HL-60/S4 treated with retinoic acid at 250 ng/mL for 4 days and 3 days (cell line): ENCODE results near the gene SLA2.
"Not testable (repeated sequence)": the region's sequence is repeated elsewhere in the genome, so short reads cannot be mapped to it uniquely, and the experiment has no call there.

Experiments used
- in situ Hi-C: fragments of 300-500 bp; cut with MboI; formaldehyde crosslinking; loops from 2 replicates; pipeline ENCODE4 v1.7.0; 2022; ENCODE audit warnings: low sequenced_read_pairs

Gene SLA2

DNA sequence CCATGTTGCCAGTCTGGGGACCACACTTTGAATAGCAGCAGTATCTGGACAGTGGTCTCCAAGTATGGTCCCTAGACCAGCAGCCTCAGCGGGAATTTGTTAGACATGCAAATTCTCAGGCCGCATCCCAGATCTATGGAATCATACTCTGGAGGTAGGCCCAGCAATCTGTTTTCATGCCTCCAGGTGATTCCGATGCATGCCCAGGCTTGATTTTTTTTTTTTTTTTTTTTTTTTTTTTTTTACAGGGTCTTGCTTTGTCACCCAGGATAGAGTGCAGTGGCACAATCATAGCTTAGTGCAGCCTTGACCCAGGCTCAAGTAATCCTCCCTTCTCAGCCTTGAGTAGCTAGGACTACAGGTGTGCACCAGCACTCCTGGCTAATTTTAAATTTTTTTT is 682 bp upstream of the SLA2 start:
- in situ Hi-C loops = no loop called here

DNA sequence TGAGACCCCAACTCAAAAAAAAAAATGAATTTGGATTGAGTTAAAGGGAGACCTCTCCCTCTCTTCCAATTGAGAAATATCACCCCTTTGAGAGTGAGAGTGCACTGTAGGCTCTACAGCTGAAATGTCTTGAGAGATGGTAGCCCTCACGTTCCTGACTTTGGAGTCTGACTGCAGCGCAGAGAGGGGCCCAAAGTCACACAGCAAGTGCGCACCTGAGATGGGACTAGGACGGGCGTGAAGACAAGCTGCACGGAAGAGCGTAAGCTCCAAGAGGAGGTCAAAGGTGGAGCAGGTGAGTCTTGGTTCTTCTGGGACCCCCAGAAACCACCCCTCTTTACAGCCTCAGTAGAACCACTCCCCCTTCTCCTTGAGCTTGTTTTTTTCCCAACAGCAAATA is 643 bp downstream of the SLA2 start:
- in situ Hi-C loops = no loop called here

DNA sequence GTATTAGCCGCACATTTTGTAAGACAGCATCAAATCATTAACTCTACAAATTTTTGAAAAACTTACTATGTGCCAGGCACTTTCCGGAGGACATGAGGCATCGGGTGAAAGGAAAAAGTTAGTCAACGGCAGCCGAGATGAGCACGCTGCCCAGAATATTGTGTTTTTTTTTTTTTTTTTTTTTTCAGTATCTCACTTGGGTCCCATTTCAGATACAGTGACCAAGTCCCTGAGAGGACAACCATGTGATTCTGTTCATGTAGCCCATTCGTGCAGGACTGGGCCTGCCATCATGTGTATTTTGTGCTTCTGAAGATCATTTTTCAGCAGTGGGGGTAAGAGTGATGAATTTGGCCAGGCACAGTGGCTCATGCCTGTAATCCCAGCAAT is 1.3 kb downstream of the SLA2 start:
- in situ Hi-C loops = no loop called here

DNA sequence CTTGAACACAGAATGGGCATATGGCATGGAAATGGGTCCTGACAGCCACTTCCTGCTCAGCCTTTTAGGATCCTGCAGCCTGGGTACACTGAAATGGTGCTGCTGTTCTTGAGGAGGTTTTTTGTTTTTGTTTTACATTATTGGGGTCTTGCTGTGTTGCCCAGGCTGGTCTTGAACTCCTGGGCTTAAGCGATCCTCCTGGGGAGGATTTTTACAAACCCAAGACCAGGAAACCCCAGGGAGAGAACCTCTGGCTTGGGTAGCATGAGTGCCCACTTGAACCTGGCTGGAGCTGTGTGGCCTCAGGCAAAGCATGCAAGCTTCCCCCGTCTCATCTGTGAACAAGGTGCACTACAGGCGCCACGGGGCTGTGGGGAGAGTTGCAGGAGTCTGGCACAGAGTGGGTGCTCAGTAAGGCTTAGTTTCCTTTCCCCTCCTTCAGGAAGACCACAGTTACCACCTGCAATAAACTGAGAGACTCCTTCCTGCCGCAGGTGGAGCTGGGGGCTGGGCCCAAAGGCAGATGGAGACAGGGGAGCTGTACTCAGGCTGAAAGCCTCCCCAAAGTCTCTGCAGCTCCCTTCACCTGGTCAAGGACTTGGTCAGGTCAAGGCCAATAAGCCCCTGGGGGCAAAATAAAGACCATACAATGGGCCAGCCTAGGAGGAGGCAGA is 1.8 kb downstream of the SLA2 start:
- in situ Hi-C loops = no loop called here

DNA sequence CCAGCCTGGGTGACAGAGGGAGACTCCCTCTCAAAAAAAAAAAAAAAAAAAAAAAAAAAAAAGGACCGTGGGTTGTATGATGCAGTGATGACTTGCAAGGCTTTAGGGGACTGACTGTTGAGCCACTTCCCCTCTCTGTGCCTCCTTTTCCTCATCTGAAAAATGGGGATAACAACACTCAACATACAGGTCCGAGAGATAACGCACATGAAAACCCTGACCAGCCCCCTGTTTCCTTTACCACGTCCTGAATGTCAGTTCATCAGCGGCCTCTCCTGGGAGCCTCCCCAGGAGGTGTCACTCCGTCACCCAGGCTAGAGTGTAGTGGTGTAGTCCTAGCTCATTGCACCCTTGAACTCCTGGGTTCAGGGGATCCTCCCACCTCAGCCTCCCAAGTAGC is 3.9 kb downstream of the SLA2 start:
- in situ Hi-C loops = no loop called here

DNA sequence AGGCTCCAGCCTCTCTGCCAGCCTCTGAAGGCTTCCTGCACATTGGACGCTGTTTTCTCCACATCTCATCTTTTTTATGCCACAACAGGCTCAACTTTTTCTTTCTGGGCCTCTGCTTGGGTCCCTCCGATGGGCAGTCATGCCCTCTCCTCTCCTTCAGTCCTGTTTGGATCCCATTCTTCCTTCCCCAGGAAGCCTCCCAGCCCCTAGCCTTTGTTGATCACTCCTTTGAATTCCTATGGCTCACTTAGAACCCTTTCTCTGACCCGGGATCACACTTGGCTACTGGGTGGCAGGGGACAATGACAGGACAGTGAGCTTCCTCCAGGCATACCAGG is 4.5 kb downstream of the SLA2 start:
- in situ Hi-C loops = no loop called here

DNA sequence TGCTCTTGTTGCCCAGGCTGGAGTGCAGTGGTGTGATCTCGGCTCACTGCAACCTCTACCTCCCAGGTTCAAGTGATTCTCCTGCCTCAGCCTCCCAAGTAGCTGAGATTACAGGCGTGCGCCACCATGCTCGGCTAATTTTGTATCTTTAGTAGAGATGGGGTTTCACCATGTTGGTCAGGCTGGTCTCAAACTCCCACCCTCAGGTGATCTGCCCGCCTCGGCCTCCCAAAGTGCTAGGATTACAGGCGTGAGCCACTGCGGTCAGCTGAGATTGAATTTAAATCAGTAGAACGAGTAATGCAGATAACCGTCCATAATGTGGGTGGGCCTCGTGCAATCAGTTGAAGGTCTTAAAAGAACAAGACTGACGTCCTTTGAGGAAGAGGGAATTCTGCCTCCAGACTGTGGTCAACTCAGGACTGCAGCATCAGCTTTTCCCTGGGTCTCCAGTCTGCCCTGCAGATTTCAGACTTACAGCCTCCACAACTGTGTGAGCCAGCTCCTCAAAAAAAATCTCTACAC is 7.1 kb downstream of the SLA2 start:
- in situ Hi-C loops = not testable (repeated sequence)

DNA sequence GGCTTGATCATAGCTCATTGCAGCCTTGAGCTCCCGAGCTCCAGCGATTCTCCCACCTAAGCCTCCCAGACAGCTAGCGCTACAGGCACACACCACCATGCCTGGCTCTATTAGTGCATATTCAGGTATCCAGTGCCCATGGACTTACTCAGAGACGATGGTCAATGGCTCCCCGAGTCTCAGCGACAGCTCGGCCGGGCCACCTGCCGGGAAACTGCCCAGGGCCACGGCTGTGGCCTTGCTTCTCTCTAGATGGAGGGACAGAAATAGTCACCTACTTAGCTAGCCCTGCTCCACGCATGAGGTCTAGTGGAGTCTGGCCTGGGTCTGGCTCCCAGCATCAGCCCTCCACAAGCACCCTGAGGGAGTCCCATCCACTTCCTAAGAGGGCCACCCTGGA is 11.7 kb downstream of the SLA2 start:
- in situ Hi-C loops = no loop called here

DNA sequence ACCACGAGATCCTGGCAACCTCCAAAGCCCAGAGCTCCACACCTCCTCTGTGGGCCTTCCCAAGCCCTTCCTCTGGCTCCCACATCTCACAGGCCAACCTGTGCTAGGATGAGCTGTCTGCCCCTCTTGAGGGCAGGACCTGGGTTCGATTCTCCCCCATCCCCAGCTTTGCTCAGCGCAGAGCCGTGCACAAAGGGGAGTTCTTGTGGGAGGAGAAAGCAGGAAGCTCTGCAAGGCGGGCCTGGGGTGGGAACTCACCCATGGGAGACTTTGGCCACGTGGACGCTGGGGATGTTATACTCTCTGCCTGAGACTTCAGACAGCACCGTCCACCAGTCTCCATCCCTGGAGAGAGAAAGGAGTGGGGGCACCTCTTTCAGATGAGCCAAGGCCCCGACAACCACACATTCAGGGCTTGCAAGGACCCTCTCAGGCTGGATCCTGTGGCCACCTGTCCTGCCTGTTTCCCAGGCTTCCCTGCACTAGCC is 12.7 kb downstream of the SLA2 start:
- in situ Hi-C loops = no loop called here

DNA sequence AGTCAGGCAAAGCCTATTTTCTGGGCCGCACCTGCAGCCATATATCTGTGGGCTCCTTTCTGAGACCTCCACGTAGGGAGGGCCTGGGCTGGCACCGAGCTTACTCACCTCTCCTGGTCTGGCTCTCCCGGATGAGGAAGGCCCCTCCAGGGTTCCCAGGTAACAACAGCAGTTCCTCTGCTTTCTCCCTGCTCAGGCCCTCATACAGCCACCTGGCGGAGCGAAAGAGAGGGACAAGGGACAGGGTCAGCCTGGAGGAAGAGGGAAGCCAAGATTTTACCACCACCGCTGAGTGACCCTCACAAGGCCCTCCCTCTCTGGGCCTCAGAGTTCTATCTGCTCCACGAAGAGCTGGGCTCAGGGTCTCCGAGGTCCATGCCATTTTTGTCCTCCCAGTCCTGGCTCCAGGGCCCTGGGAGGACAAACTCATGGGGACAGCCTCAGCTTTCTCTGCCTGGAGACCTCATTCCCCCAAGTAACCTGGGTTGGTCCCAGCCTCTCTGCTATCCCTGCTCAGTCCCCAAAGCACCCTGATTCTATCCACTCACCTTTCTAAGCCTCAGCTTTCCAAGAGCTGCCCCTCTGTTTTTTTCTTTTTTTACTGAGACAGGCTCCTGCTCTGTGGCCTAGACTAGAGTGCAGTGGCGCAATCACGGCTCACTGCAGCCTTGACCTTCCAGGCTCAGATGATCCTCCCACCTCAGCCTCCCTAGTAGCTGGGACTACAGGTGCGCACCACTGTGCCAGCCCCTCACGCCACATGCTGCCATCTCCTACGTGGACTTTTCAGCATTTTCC is 13.3 kb downstream of the SLA2 start:
- in situ Hi-C loops = no loop called here

DNA sequence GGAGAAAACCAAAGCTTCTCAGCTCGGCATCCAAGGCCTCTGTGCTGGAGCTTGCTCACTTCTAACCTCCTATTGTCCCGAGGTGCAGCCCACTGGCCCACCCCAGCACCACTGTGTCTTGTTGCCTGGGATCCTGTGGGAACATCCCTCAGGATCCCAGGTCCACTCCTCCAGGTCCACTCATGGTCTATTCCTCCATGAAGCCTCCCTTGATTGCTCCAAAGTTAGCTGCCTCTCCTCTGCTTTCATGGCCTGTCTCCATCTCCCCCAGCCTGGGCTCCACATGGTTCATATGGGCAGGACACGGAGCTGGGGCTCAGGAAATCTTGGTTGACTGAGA is 13.9 kb downstream of the SLA2 start:
- in situ Hi-C loops = no loop called here

DNA sequence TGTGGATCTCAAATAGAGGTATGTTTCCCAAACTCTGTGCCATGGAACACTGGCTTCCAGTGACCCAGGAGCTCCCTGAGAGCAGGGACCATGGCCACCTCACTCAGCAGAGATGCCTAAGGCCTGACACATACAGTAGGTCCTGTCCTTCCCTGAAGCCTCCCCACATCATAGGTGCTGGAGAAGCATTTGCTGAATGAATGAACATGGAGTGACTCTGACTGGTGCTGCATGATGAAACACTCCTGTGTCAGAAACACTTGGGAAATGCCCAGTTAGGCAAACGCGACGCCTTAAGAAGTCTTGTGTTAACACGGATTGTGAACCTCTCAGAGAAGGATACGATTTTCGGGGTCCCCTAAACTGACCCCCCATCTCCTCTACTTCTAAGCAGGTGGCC is 14.3 kb downstream of the SLA2 start:
- in situ Hi-C loops = no loop called here

DNA sequence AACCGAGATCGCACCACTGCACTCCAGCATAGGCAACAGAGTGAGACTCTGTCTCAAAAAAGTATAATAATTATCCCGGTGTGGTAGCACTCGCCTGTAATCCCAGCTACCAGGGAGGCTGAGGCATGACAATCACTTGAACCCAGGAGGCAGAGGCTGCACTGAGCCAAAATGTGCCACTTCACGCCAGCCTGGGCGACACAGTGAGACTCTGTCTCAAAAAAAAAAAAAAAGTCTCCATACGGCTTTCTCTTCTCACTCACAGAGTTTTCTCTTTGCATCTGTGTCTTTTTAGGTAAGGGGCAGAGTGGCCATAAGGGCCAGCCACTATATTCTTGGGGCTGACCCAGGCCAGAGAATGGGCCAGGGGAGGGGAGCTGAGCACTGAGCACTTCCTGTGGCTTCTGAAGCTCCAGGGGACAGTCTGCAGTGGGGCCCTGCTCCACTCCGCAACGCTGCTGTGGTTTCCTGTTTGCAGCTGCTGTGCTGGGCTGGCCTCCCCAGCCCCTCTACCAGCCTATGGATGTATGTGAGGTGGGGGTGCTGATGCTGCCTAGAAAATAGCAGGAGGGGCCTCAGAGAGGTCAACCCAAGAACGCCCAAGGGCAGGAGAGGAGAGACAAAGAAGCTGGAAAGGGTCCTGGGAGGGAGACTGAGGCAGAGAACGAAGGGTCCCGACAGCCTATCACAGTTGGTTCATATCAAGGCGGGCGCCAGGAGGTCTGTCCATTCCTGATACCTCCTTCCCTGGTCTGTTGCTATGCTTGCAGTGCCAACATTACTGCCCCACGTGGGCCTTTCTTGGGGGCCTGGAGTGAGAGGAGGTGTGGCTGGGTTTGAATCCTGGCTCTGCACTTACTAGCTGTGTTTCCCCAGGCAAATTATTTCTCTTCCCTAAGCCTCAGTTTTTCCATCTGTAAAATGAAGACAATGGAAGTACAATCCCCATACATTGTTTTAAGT is 16.0 kb downstream of the SLA2 start:
- in situ Hi-C loops = no loop called here

DNA sequence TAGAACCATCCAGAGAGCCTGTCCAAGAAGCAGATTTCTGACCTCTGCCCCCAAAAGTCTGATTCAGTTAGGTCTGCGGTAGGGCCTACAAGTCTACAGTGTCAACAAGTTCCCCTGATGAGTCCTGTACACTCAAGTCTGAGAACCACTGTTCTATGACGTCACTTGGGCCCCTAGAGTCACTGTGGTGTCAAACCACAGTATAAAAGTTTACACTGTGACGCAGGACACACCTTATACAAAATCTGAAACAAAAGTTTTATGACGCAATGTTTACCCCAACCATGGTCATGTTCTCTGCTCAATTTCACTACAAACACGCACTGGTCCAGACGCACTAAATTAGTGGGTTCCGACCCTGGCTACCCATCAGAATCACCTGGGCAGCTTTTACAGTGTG is 17.9 kb downstream of the SLA2 start:
- in situ Hi-C loops = no loop called here

DNA sequence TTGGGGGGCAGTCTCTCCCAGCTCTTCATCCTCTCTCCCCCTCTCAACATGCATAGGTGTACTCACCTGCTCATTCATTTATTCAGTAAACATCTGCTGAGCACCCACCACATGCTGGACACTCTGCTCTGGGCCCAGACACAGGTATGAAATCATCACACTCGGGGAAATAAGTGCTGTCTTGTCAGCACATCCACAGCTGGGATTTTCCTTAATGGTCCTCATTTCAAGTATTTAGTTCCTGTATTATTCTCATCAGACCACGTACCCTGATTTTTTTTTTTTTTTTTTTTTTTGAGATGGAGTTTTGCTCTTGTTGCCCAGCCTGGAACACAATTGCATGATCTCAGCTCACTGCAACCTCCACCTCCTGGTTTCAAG is 21.1 kb downstream of the SLA2 start:
- in situ Hi-C loops = no loop called here

DNA sequence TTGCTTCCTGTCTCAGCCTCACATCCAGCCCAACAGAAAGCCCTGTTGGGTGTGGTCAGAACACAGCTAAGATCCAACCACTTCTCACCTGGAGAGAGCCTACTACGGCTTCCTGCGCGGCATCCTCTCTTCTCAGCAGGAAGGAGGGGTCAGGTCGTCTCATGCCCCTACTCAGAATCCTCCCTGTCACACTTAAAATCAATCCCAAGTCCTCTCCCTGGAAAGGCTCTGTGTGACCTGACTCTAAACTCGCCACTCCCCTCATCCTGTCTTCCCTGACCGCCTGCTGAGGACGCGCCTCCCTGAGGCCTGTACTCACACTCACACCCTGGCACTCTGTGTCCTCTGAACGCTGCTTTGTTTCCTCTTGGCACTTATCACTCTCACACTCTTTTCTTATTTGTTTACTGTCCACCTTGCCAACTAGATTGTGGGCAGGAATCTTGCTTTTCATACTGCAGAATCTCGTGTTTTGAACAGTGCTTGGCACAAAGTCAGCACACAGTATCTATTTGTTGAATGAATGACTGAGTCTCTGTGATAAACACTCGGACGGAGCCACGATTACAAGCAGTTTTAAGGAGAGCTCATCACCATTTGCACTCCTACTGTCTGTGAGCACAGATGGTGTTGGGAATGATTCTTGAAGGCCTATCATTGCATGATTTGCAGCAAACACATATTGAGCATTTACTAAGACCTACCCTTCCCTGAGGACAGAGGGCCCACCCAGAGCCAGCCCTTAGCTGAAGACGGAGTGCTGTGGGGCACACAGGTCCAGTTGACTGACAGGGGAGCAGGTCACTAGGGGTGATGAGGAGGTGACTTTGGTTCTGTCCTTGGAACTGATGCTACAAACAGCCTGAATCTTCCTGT is 21.7 kb downstream of the SLA2 start:
- in situ Hi-C loops = no loop called here

DNA sequence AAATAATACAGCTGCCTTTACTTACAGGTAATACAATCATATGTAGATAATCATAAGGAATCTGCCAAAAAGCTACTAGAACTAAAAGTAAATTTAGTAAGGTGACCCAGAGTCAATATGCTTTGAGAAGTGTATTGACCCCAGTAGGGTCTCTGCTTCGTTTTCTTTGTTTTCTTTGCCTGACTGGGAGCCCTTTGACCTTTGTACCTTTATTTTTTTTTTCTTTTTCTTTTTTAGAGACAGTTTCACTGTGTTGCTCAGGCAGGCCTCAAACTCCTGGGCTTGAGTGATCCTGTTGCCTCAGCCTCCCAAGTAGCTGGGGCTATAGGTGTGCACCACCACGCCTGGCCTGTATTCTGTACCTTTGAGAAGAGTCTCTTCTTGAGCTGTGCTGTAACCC is 22.6 kb downstream of the SLA2 start:
- in situ Hi-C loops = no loop called here

DNA sequence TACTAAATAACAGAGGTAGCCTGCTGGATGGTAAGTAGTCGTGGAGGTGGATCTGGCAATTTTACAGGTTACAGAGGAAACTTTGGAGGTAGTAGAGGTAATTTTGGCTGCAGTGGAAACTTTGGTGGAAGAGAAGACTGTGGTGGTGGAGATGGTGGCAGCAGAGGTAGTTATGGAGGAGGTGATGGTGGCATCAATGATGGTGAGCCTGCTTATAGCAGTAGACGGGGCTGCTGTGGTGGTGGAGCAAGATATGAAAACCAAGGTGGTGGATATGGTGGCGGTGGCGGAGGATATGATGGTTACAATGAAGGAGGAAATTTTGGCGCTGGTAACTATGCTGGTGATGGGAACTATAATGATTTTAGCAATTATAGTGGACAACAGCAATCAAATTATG is 25.1 kb downstream of the SLA2 start:
- in situ Hi-C loops = no loop called here

DNA sequence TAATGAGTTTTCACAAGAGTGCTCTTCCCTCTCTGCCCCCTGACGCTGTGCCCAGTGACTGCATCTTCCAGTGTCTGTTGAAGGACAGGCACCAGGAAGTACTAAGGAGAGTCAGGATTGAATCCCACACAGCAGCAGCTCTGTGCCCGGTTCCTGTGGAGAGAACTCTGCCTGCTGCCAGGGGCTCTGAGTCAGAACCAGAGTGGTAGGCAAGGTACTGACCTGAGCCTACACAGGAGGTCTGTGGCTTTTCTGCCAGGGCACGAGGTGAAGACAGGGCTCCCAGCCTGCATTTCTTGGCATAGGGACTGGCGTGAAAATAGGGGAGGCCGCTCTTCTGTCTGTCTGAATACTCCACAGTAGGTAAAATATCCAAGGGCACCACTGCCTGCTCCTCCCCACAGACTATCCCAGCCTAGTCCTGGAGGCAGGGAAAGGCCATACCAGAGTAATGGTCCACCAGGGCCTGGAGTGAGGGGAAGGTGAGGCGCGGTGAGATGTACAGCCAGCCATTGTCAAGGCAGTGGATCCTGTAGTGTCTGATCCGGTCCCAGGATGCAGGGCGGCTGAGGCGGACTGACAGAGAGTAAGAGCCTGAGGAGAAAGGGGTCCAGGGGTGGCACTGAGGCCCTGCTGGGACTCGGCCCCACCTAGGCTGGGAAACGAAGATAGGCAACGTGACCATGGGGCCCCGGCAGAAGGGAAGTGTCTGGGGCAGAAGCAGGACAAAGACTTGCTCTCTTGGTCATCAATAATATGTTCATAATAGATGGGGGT is 31.0 kb downstream of the SLA2 start:
- in situ Hi-C loops = no loop called here

DNA sequence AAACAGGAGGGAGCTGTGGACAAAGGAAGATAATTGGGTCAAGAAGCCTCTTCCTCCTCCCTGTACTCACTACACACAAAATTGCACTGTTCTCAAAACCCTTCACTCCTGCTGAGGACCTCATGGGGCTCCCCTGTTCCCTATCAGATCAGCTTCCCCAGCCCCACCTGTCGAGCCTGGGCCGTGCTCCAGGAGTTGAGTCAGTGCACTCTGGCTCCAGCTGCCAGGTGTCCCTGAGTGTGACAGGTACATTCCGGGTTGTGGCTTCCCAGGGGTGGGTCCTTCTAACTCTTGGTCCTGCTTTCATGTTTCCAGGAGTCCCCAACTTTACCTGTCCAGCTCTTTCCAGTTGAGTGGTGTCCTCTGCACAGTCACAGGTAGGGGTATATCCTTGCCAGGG is 32.0 kb downstream of the SLA2 start:
- in situ Hi-C loops = no loop called here
